IMR-90 (cell line): ENCODE results near the gene PLCZ1.

ENCODE experiments used
- BHLHE40 ChIP-seq: fragments of 150-350 bp; IDR thresholded peaks from 2 replicates; pipeline ENCODE4 v1.6.1; 2016; ENCODE audit warnings: mild to moderate bottlenecking, low read depth, low read length
- CEBPB ChIP-seq: IDR thresholded peaks from 2 replicates; pipeline ENCODE4 v1.6.1; 2012; ENCODE audit warnings: low read depth, low read length, improper control_type of control experiment
- CTCF ChIP-seq: conservative IDR thresholded peaks from 2 replicates; pipeline ENCODE4 v1.5.1; 2012; ENCODE audit warnings: mild to moderate bottlenecking, low read depth, low read length, improper control_type of control experiment
- MAFK ChIP-seq: IDR thresholded peaks from 2 replicates; pipeline ENCODE4 v1.6.1; 2012; ENCODE audit warnings: low read depth, low read length, improper control_type of control experiment
- MAZ ChIP-seq: IDR thresholded peaks from 2 replicates; pipeline ENCODE4 v1.6.1; 2012; ENCODE audit warnings: low read depth, mild to moderate bottlenecking, low read length, improper control_type of control experiment, moderate library complexity, borderline replicate concordance
- MXI1 ChIP-seq: IDR thresholded peaks from 2 replicates; pipeline ENCODE4 v1.6.1; 2012; ENCODE audit warnings: low read depth, mild to moderate bottlenecking, low read length, moderate library complexity, borderline replicate concordance
- POLR2A ChIP-seq: IDR thresholded peaks from 2 replicates; pipeline ENCODE4 v1.6.1; 2012; ENCODE audit warnings: mild to moderate bottlenecking, low read depth, low read length
- RAD21 ChIP-seq: IDR thresholded peaks from 2 replicates; pipeline ENCODE4 v1.6.1; 2012; ENCODE audit warnings: low read length, improper control_type of control experiment
- RFX5 ChIP-seq: IDR thresholded peaks from 2 replicates; pipeline ENCODE4 v1.8.0; 2012; ENCODE audit warnings: low read depth, mild to moderate bottlenecking, low read length, moderate library complexity
- SMC3 ChIP-seq: fragments of 150-350 bp; IDR thresholded peaks from 2 replicates; pipeline ENCODE4 v1.6.1; 2016; ENCODE audit warnings: low read depth, mild to moderate bottlenecking, antibody characterized with exemption, low read length, moderate library complexity
- TF ChIP-seq, protein P1 (sequence below): fragments of 150-350 bp; IDR thresholded peaks from 2 replicates; pipeline ENCODE4 v1.6.1; 2017; ENCODE audit warnings: mild to moderate bottlenecking, antibody characterized with exemption, low read length, low read depth

DNA sequence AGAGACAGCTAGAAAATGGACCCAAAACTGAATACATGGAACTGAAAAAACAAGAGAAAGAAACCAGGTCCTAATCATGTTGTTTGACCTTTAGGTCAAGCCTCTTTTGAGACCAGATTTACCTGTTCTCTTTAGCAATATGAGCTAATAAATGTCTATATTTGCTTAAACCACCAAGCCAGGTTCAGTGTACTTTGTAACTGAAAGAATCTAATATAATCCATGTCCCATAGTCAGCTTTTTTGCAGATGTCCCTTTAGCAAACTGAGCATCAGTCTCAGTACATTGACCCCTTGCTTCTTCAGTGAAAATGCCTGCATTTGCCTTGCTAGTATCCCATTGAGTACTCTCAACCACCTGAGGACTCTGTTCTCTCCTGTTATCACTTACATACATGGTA, 61.7 kb downstream of the PLCZ1 start:
- no peak for TF ChIP-seq MAZ
- no peak for TF ChIP-seq POLR2A
- TF ChIP-seq CTCF, result no peak
- TF ChIP-seq, protein P1, sequence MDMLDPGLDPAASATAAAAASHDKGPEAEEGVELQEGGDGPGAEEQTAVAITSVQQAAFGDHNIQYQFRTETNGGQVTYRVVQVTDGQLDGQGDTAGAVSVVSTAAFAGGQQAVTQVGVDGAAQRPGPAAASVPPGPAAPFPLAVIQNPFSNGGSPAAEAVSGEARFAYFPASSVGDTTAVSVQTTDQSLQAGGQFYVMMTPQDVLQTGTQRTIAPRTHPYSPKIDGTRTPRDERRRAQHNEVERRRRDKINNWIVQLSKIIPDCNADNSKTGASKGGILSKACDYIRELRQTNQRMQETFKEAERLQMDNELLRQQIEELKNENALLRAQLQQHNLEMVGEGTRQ, result no peak
- no peak for TF ChIP-seq CEBPB
- no peak for TF ChIP-seq MXI1
- TF ChIP-seq SMC3, result no peak
- no peak for TF ChIP-seq RFX5
- no peak for TF ChIP-seq MAFK
- TF ChIP-seq RAD21, result no peak
- no peak for TF ChIP-seq BHLHE40
